Vagina (tissue), 2 donors: ENCODE data around the gene SH3GL2.

Experiments used
- CTCF ChIP-seq, 3 experiments: fragments of 450-650 bp in 2 of 3; fragments of 200-600 bp in 1 of 3; sonication (generic) in 1 of 3; IDR thresholded peaks; one replicate each; pipeline ENCODE4 v1.5.1; 2017 to 2019; ENCODE audit warnings: antibody characterized with exemption in 3 of 3, mild to moderate bottlenecking in 2 of 3, moderate library complexity in 2 of 3
- POLR2A ChIP-seq, 2 donors: fragments of 450-650 bp; IDR thresholded peaks; one replicate each; pipeline ENCODE4 v1.6.1; 2017; ENCODE audit warnings: antibody characterized with exemption in 2 of 2, mild to moderate bottlenecking in 2 of 2, moderate library complexity in 2 of 2

GRCh38 chr9:17574342-17574741 is 4.5 kb upstream of the SH3GL2 start:
- TF ChIP-seq CTCF (IDR thresholded peaks at IDR 0.05): no peak
- no peak for TF ChIP-seq POLR2A (IDR thresholded peaks at IDR 0.05)
